Liver (tissue), 9 donors: ENCODE results near the gene RIPOR1. TPM values are rescaled to one million over a fixed set of nuclear protein-coding genes. Genes with fewer than 3 reads are reported as not detected.
"Not testable (repeated sequence)": the region's sequence is repeated elsewhere in the genome, so short reads cannot be mapped to it uniquely, and the experiment has no call there.

Experiments
- DNase-seq: peaks from one replicate; pipeline ENCODE4 v3.0.0-alpha.2; 2017; ENCODE audit warnings: low spot score
- H3K27ac ChIP-seq, 2 donors: one replicate each; pipeline ENCODE4 v1.7.0; 2013; ENCODE audit warnings: inconsistent platforms in 2 of 2, low read length in 2 of 2, control low read depth in 1 of 2, low read depth in 1 of 2, mild to moderate bottlenecking in 1 of 2
- H3K27me3 ChIP-seq, 4 donors: one replicate each; pipeline versions ENCODE4 v1.6.1 to v1.7.0; 2013; ENCODE audit warnings: low read length in 3 of 4, inconsistent platforms in 1 of 4, mild to moderate bottlenecking in 1 of 4, moderate library complexity in 1 of 4; ENCODE audit not compliant: control insufficient read depth in 4 of 4, insufficient read depth in 4 of 4
- H3K36me3 ChIP-seq, 4 donors: one replicate each; pipeline versions ENCODE4 v1.6.1 to v1.7.0; 2013; ENCODE audit warnings: low read length in 3 of 4, mild to moderate bottlenecking in 3 of 4, low read depth in 1 of 4, moderate library complexity in 1 of 4; ENCODE audit not compliant: control insufficient read depth in 4 of 4, insufficient read depth in 3 of 4
- H3K4me1 ChIP-seq, 4 donors: one replicate each; pipeline versions ENCODE4 v1.6.1 to v1.7.0; 2013; ENCODE audit warnings: low read length in 3 of 4, mild to moderate bottlenecking in 3 of 4, moderate library complexity in 1 of 4; ENCODE audit not compliant: control insufficient read depth in 4 of 4, insufficient read depth in 4 of 4
- H3K4me3 ChIP-seq, 3 donors: one replicate each; pipeline versions ENCODE4 v1.6.1 to v1.7.0; 2013; ENCODE audit warnings: low read length in 3 of 3, control low read depth in 1 of 3, low read depth in 1 of 3, mild to moderate bottlenecking in 1 of 3
- H3K9ac ChIP-seq, 2 donors: one replicate each; pipeline ENCODE4 v1.7.0; 2013; ENCODE audit warnings: low read length in 2 of 2, mild to moderate bottlenecking in 2 of 2, moderate library complexity in 2 of 2, control low read depth in 1 of 2, low read depth in 1 of 2
- H3K9me3 ChIP-seq, 4 donors: one replicate each; pipeline versions ENCODE4 v1.6.1 to v1.7.0; 2013; ENCODE audit warnings: low read length in 3 of 4; ENCODE audit not compliant: control insufficient read depth in 4 of 4
- CTCF ChIP-seq: fragments of 150-350 bp; IDR thresholded peaks from 2 replicates; pipeline ENCODE4 v1.5.1; 2017; ENCODE audit warnings: improper control_type of control experiment, low read depth, low read length; ENCODE audit not compliant: missing input control
- EGR1 ChIP-seq, 2 donors: IDR thresholded peaks; 2 replicates each; pipeline ENCODE4 v1.6.1; 2016 to 2018; ENCODE audit warnings: antibody characterized with exemption in 2 of 2, low read depth in 2 of 2
- FOXA1 ChIP-seq: IDR thresholded peaks from 2 replicates; pipeline ENCODE4 v1.6.1; 2016; ENCODE audit warnings: antibody characterized with exemption
- FOXA2 ChIP-seq: IDR thresholded peaks from 2 replicates; pipeline ENCODE4 v1.6.1; 2016; ENCODE audit warnings: antibody characterized with exemption
- HNF4A ChIP-seq, 2 donors: conservative IDR thresholded peaks; 2 replicates each; pipeline ENCODE4 v1.6.1; 2016; ENCODE audit warnings: antibody characterized with exemption in 2 of 2, mild to moderate bottlenecking in 2 of 2
- HNF4G ChIP-seq: IDR thresholded peaks from 2 replicates; pipeline ENCODE4 v1.6.1; 2016; ENCODE audit warnings: antibody characterized with exemption
- NR2F2 ChIP-seq: IDR thresholded peaks from 2 replicates; pipeline ENCODE4 v1.6.1; 2016; ENCODE audit warnings: antibody characterized with exemption
- RAD21 ChIP-seq, 2 donors: IDR thresholded peaks; 2 replicates each; pipeline ENCODE4 v1.6.1; 2016; ENCODE audit warnings: antibody characterized with exemption in 2 of 2, mild to moderate bottlenecking in 2 of 2
- REST ChIP-seq: IDR thresholded peaks from 2 replicates; pipeline ENCODE4 v1.6.1; 2016; ENCODE audit warnings: antibody characterized with exemption, mild to moderate bottlenecking
- SP1 ChIP-seq: IDR thresholded peaks from 2 replicates; pipeline ENCODE4 v1.6.1; 2018; ENCODE audit warnings: antibody characterized with exemption, mild to moderate bottlenecking
- YY1 ChIP-seq: IDR thresholded peaks from 2 replicates; pipeline ENCODE4 v1.6.1; 2016; ENCODE audit warnings: antibody characterized with exemption, mild to moderate bottlenecking
- WGBS: extraction: QIAGEN DNeasy Blood & Tissue Kit; methylation state at CpG from one replicate; pipeline ENCODE4 v1.1.7; 2013; 5-methylcytosine and 5-hydroxymethylcytosine counted together
- polyA plus RNA-seq, 2 donors: library from polyadenylated mRNA; stranded (reverse) in 1 of 2; unstranded in 1 of 2; fragments of 200-250 nt in 1 of 2; fragments of >200 nt in 1 of 2; fragmentation: Nextera tagmentation in 1 of 2; extraction: Ambion mirVana in 1 of 2; gene quantifications; one replicate each; pipeline versions ENCODE4 v1.2.1 to v1.2.3, GENCODE V29; 2013 to 2015
- total RNA-seq, 2 donors: library from RNA; depleted of rRNA; stranded (reverse); fragments of >200 nt; gene quantifications; one replicate each; pipeline ENCODE4 v1.2.3, GENCODE V29; 2014
- TF ChIP-seq, protein P1 (sequence below): IDR thresholded peaks from 2 replicates; pipeline ENCODE4 v1.6.1; 2016; ENCODE audit warnings: antibody characterized with exemption
- TF ChIP-seq, protein P2 (sequence below): IDR thresholded peaks from 2 replicates; pipeline ENCODE4 v1.6.1; 2016; ENCODE audit warnings: antibody characterized with exemption
- TF ChIP-seq, protein P3 (sequence below): IDR thresholded peaks from 2 replicates; pipeline ENCODE4 v1.6.1; 2016; ENCODE audit warnings: antibody characterized with exemption
- donor health status: healthy.
- donor health status: healthy.
- donor health status: healthy.
- donor health status: healthy.
- donor health status: healthy.

RIPOR1 gene
- total and polyA plus RNA-seq, 4 donors, result 7.6 to 25.2 (median 15.3) TPM

GRCh38 chr16:67506468-67506867 lies 22.2 kb upstream of the RIPOR1 start (continued):
- TF ChIP-seq CTCF (no peak), FOXA1 (no peak), NR2F2 (no peak), HNF4A (conservative IDR thresholded peaks at IDR 0.05) (no peak), FOXA2 (no peak)
- TF ChIP-seq, protein P1, sequence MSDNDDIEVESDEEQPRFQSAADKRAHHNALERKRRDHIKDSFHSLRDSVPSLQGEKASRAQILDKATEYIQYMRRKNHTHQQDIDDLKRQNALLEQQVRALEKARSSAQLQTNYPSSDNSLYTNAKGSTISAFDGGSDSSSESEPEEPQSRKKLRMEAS, result no peak
- TF ChIP-seq, protein P2, sequence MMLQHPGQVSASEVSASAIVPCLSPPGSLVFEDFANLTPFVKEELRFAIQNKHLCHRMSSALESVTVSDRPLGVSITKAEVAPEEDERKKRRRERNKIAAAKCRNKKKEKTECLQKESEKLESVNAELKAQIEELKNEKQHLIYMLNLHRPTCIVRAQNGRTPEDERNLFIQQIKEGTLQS, result no peak

GRCh38 chr16:67509016-67509415 lies 19.6 kb upstream of the RIPOR1 start:
- TF ChIP-seq EGR1 (IDR thresholded peaks at IDR 0.05; ENCODE audit: low read depth in 2 of 2) (no peak), HNF4G (no peak), REST (no peak), YY1 (no peak), FOXA2 (no peak), HNF4A (conservative IDR thresholded peaks at IDR 0.05) (no peak), RAD21 (IDR thresholded peaks at IDR 0.05) (no peak), CTCF (no peak), SP1 (no peak)
- TF ChIP-seq, protein P3, sequence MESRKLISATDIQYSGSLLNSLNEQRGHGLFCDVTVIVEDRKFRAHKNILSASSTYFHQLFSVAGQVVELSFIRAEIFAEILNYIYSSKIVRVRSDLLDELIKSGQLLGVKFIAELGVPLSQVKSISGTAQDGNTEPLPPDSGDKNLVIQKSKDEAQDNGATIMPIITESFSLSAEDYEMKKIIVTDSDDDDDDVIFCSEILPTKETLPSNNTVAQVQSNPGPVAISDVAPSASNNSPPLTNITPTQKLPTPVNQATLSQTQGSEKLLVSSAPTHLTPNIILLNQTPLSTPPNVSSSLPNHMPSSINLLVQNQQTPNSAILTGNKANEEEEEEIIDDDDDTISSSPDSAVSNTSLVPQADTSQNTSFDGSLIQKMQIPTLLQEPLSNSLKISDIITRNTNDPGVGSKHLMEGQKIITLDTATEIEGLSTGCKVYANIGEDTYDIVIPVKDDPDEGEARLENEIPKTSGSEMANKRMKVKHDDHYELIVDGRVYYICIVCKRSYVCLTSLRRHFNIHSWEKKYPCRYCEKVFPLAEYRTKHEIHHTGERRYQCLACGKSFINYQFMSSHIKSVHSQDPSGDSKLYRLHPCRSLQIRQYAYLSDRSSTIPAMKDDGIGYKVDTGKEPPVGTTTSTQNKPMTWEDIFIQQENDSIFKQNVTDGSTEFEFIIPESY, result no peak
- no peaks in the 10 kb centered on the region for H3K4me1 ChIP-seq
- H3K9ac ChIP-seq, result no peak overlapping the region
- no peaks in the 10 kb centered on the region for H3K27me3 ChIP-seq
- no peaks in the 10 kb centered on the region for H3K9me3 ChIP-seq
- no peak overlapping the region for H3K4me3 ChIP-seq
- WGBS, result 90% methylated on average over 4 of the region's 4 CpGs
- H3K27ac ChIP-seq, result no peak overlapping the region
- DNase-seq, result no peak
- no peaks in the 10 kb centered on the region for H3K36me3 ChIP-seq

- not testable (repeated sequence) for H3K36me3 ChIP-seq, H3K27me3 ChIP-seq, H3K4me1 ChIP-seq, H3K27ac ChIP-seq, H3K4me3 ChIP-seq, H3K9me3 ChIP-seq, H3K9ac ChIP-seq, DNase-seq
- 97% methylated on average over 1 of the region's 1 CpG for WGBS
Observed at GRCh38 chr16:67513892-67514291, 14.7 kb upstream of the RIPOR1 start.
